ENCODE results near the gene PPP6R2. TPM values are rescaled to one million over a fixed set of nuclear protein-coding genes. Genes with fewer than 3 reads are reported as not detected.

Gene PPP6R2
- total RNA-seq, 6 experiments from 2014 or later = 41.9 to 47.0 (median 43.6) TPM

GRCh38 chr22:50297510-50298265 is 45.4 kb upstream of the PPP6R2 start:
- Mint-ChIP-seq H3K9me3 (no peaks in the 10 kb centered on the region), H3K27me3 (ENCODE audit: insufficient read depth) (peaks cover 2% of the 10 kb centered on the region), H3K4me1 (ENCODE audit: low read depth) (peaks cover 48% of the 10 kb centered on the region), H3K4me3 (no peak overlapping the region; the same call in 1 of the 2 replicates), H3K27ac (peak overlapping the region; percentile 63), H3K36me3 (ENCODE audit: low read depth) (peaks cover 6% of the 10 kb centered on the region; the same call in 1 of the 2 replicates)
- no peak for DNase-seq
- TF ChIP-seq, protein P1, sequence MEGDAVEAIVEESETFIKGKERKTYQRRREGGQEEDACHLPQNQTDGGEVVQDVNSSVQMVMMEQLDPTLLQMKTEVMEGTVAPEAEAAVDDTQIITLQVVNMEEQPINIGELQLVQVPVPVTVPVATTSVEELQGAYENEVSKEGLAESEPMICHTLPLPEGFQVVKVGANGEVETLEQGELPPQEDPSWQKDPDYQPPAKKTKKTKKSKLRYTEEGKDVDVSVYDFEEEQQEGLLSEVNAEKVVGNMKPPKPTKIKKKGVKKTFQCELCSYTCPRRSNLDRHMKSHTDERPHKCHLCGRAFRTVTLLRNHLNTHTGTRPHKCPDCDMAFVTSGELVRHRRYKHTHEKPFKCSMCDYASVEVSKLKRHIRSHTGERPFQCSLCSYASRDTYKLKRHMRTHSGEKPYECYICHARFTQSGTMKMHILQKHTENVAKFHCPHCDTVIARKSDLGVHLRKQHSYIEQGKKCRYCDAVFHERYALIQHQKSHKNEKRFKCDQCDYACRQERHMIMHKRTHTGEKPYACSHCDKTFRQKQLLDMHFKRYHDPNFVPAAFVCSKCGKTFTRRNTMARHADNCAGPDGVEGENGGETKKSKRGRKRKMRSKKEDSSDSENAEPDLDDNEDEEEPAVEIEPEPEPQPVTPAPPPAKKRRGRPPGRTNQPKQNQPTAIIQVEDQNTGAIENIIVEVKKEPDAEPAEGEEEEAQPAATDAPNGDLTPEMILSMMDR (IDR thresholded peaks at IDR 0.05) = no peak

GRCh38 chr22:50298266-50298637 is 44.9 kb upstream of the PPP6R2 start:
- TF ChIP-seq, protein P1 (IDR thresholded peaks at IDR 0.05) = no peak
- DNase-seq = no peak
- Mint-ChIP-seq H3K4me1 (ENCODE audit: low read depth) (peaks cover 50% of the 10 kb centered on the region), H3K9me3 (no peaks in the 10 kb centered on the region), H3K27me3 (ENCODE audit: insufficient read depth) (peaks cover 1% of the 10 kb centered on the region), H3K27ac (peak overlapping the region; percentile 63), H3K4me3 (no peak overlapping the region), H3K36me3 (ENCODE audit: low read depth) (0 out of 2 replicates have a peak, but pooled peaks cover 5% of the 10 kb centered on the region)

- TF ChIP-seq, protein P1 (IDR thresholded peaks at IDR 0.05) = no peak
- peaks cover 3% of the 10 kb centered on the region for H3K27me3 Mint-ChIP-seq (ENCODE audit: insufficient read depth)
- peaks cover 54% of the 10 kb centered on the region for H3K4me1 Mint-ChIP-seq (ENCODE audit: low read depth)
- peak overlapping the region; percentile 63 for H3K27ac Mint-ChIP-seq
- DNase-seq = no peak
- 0 out of 2 replicates have a peak, but pooled peaks cover 5% of the 10 kb centered on the region for H3K36me3 Mint-ChIP-seq (ENCODE audit: low read depth)
- H3K4me3 Mint-ChIP-seq = no peak overlapping the region
- H3K9me3 Mint-ChIP-seq = no peaks in the 10 kb centered on the region
These were observed 44.0 kb upstream of the PPP6R2 start for GRCh38 chr22:50298937-50299784.

- 0 out of 2 replicates have a peak, but pooled peaks cover 5% of the 10 kb centered on the region for H3K36me3 Mint-ChIP-seq (ENCODE audit: low read depth)
- H3K27ac Mint-ChIP-seq = no peak overlapping the region
- DNase-seq = no peak
- peaks cover 58% of the 10 kb centered on the region for H3K4me1 Mint-ChIP-seq (ENCODE audit: low read depth)
- TF ChIP-seq, protein P1 (IDR thresholded peaks at IDR 0.05) = no peak
- H3K27me3 Mint-ChIP-seq (ENCODE audit: insufficient read depth) = peaks cover 5% of the 10 kb centered on the region
- H3K9me3 Mint-ChIP-seq = no peaks in the 10 kb centered on the region
- H3K4me3 Mint-ChIP-seq = no peak overlapping the region
These were observed 43.1 kb upstream of the PPP6R2 start for GRCh38 chr22:50299785-50300619.

DNA sequence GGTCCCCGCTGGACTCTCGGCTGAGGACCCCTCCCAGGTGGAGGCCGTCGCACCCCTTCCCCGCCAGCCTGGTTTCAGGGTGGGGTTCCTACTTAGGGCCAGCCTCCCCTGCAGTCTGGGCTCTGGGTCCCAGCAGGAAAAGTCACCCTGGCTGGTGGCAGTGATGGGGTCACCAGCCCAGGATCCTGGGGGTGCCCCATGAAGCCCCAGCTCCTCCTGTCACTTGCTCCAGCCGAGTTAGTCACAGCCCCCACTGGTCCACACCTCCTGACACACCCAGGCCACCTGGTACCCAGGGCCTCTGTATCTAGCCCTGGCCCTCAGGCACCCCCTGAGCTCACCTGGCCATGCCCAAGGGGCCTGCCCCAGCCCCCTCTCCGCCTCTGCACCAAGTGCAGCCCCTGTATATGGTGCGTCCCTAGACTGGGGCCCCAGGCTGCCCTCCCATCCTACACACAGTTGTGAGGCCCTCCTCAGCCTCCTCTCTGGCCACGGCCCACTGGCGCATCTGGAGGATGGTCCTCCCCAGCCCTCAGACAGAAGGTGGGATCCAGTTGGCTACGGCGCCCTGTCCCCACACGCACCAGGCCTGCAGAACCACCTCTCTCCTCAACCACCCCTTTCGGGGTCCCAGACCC is 42.4 kb upstream of the PPP6R2 start:
- peak overlapping the region; percentile 93 for H3K27ac Mint-ChIP-seq
- TF ChIP-seq, protein P1 (IDR thresholded peaks at IDR 0.05) = no peak
- no peaks in the 10 kb centered on the region for H3K9me3 Mint-ChIP-seq
- peaks cover 56% of the 10 kb centered on the region for H3K4me1 Mint-ChIP-seq (ENCODE audit: low read depth)
- peak overlapping the region; percentile 65; the same call in 1 of the 2 replicates for H3K4me3 Mint-ChIP-seq
- no peak for DNase-seq
- no peaks in the 10 kb centered on the region for H3K36me3 Mint-ChIP-seq (ENCODE audit: low read depth)
- peaks cover 5% of the 10 kb centered on the region for H3K27me3 Mint-ChIP-seq (ENCODE audit: insufficient read depth)
